ENCODE measurements around the gene MGA.

Gene MGA

GRCh38 chr15:41817327-41817726 lies 157.1 kb downstream of the MGA start:
- no peak overlapping the region for H3K27ac ChIP-seq
- no peak for TF ChIP-seq CTCF (IDR thresholded peaks at IDR 0.05)
- H3K27me3 ChIP-seq: no peaks in the 10 kb centered on the region
- no peaks in the 10 kb centered on the region for H3K9me3 ChIP-seq
- H3K4me1 ChIP-seq (ENCODE audit: control insufficient read depth in 1 of 2, insufficient read depth in 1 of 2, low read depth in 1 of 2, low read length in 1 of 2): no peaks in the 10 kb centered on the region
- no peak overlapping the region for H3K4me3 ChIP-seq (ENCODE audit: low read depth in 1 of 2, low read length in 1 of 2)
- H3K36me3 ChIP-seq: peaks cover 95% of the 10 kb centered on the region

DNA sequence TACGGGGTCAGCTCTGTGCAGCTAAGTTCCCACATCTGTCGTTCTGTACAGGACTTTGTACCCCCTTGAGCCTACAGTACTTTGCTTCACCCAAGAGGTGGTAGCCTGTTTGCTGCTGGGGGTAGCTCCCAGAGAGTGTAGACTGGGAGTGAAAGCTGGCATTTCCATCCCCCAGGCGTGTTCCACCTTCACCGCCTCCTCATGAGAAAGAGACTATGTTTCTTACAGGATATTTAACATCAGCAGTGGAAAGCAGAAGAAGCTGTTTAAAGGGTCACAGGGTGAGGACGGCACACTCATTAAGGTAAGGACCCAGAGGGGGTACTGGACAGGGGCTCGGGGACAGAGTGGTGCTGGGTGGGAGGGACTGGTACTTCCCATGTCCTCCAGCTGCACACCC lies 157.6 kb downstream of the MGA start:
- Histone ChIP-seq H3K27me3 (no peaks in the 10 kb centered on the region), H3K4me3 (ENCODE audit: low read depth in 1 of 2, low read length in 1 of 2) (no peak overlapping the region), H3K27ac (no peak overlapping the region), H3K9me3 (no peaks in the 10 kb centered on the region), H3K36me3 (peaks cover 95% of the 10 kb centered on the region), H3K4me1 (ENCODE audit: control insufficient read depth in 1 of 2, insufficient read depth in 1 of 2, low read depth in 1 of 2, low read length in 1 of 2) (no peaks in the 10 kb centered on the region)
- TF ChIP-seq CTCF (IDR thresholded peaks at IDR 0.05): no peak

DNA sequence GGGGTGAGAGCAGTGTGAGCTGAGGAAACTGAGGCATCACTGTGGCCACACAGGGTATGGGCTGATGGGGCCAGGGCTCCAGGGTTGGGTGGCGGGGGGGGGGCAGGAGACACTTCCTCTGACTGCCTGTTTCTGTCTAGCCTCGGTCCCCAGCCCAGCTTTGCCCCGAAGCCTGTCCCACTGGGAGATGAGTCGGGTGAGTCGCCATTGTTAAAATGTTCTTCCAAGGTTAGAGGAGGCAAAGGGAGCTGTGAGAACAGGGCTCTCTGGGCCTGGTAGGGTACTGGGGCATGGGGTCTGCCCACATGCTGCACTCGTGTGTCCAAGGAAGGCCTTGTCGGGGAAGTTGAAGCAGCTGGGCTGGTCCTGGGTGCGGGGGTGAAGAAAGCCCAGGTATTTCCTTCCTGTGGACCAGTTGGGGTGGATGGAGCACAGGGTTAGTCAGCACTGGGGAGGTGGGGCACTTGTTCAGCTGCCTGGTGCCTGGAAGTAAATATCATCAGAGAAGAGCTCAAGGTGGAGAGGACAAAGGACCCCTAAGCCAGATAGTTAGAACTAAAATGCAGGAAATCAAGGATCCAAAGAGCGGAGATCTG lies 159.3 kb downstream of the MGA start:
- no peaks in the 10 kb centered on the region for H3K9me3 ChIP-seq
- no peaks in the 10 kb centered on the region for H3K27me3 ChIP-seq
- peaks cover 93% of the 10 kb centered on the region for H3K36me3 ChIP-seq
- H3K4me3 ChIP-seq (ENCODE audit: low read depth in 1 of 2, low read length in 1 of 2): no peak overlapping the region
- H3K4me1 ChIP-seq (ENCODE audit: control insufficient read depth in 1 of 2, insufficient read depth in 1 of 2, low read depth in 1 of 2, low read length in 1 of 2): no peaks in the 10 kb centered on the region
- no peak for TF ChIP-seq CTCF (IDR thresholded peaks at IDR 0.05)
- no peak overlapping the region for H3K27ac ChIP-seq

GRCh38 chr15:41820791-41821423 lies 160.7 kb downstream of the MGA start:
- no peak for TF ChIP-seq CTCF (IDR thresholded peaks at IDR 0.05)
- H3K36me3 ChIP-seq: peaks cover 82% of the 10 kb centered on the region
- H3K9me3 ChIP-seq: no peaks in the 10 kb centered on the region
- no peaks in the 10 kb centered on the region for H3K27me3 ChIP-seq
- H3K4me1 ChIP-seq (ENCODE audit: control insufficient read depth in 1 of 2, insufficient read depth in 1 of 2, low read depth in 1 of 2, low read length in 1 of 2): no peaks in the 10 kb centered on the region
- no peak overlapping the region for H3K4me3 ChIP-seq (ENCODE audit: low read depth in 1 of 2, low read length in 1 of 2)
- H3K27ac ChIP-seq: no peak overlapping the region

DNA sequence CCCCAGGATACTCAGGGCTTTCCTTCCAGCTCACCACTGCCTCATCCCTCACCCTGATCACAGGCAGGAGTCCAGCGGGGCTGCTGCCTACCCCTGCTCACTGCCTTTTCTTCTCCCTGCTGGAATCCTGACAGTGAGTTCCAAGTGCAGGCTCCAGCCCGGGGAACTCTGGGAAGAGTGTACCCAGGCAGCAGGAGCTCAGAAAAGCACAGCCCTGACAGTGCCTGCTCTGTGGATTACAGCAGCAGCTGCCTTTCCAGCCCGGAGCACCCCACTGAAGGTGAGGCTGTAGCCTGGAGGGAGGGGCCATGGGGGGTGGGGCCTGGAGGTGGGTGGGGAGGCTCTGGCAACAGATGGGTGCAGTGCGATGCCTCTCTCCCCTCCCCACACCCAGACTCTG lies 161.6 kb downstream of the MGA start:
- Histone ChIP-seq H3K4me1 (ENCODE audit: control insufficient read depth in 1 of 2, insufficient read depth in 1 of 2, low read depth in 1 of 2, low read length in 1 of 2) (peaks cover 5% of the 10 kb centered on the region in 2 experiments), H3K27me3 (peaks cover 4% of the 10 kb centered on the region), H3K36me3 (peaks cover 73% of the 10 kb centered on the region), H3K27ac (no peak overlapping the region), H3K9me3 (no peaks in the 10 kb centered on the region), H3K4me3 (ENCODE audit: low read depth in 1 of 2, low read length in 1 of 2) (no peak overlapping the region)
- TF ChIP-seq CTCF (IDR thresholded peaks at IDR 0.05): no peak

Data from neutrophil (primary cell).